SU-DHL-6 (cell line): Measurements from ENCODE around the gene IFNAR2.

Experiments
- CTCF ChIP-seq: fragments of 200-600 bp; sonication (generic); IDR thresholded peaks from one replicate; pipeline ENCODE4 v1.5.1; 2017; ENCODE audit warnings: antibody characterized with exemption, mild to moderate bottlenecking, low read length, moderate library complexity; ENCODE audit not compliant: insufficient read depth, poor library complexity, severe bottlenecking
- EZH2phosphoT487 ChIP-seq: fragments of 200-600 bp; sonication (generic), shearing (Covaris generic); conservative IDR thresholded peaks from 2 replicates; pipeline ENCODE4 v1.6.1; 2018; ENCODE audit warnings: mild to moderate bottlenecking, antibody characterized with exemption, low read length, moderate library complexity, mixed read lengths

- TF ChIP-seq CTCF (no peak), EZH2phosphoT487 (no peak)
Observed at GRCh38 chr21:33241846-33242245, 12.1 kb downstream of the IFNAR2 start.
